Measurements from ENCODE around the gene BDP1.

GRCh38 chr5:71615809-71616208, 160.4 kb downstream of the BDP1 start:
- TF ChIP-seq EZH2 (IDR thresholded peaks at IDR 0.05), result no peak
- no peak for TF ChIP-seq POLR2AphosphoS5 (IDR thresholded peaks at IDR 0.05; ENCODE audit: borderline replicate concordance, low read depth, low read length)
- no peak for TF ChIP-seq FOXP2 (optimal IDR thresholded peaks at IDR 0.05; ENCODE audit: control extremely low read depth, extremely low read length, insufficient read depth)
